ENCODE results near the gene SLC9A9. TPM values are rescaled to one million over a fixed set of nuclear protein-coding genes. Genes with fewer than 3 reads are reported as not detected.

The SLC9A9 gene
- total RNA-seq, 1 donor from 2014 or later, result 3.0 TPM

GRCh38 chr3:143242101-143242500, 606.2 kb downstream of the SLC9A9 start:
- no peak for TF ChIP-seq CTCF (IDR thresholded peaks at IDR 0.05; ENCODE audit: insufficient read depth, low read length, poor library complexity, severe bottlenecking)
- no peaks in the 10 kb centered on the region for H3K27me3 ChIP-seq (ENCODE audit: control insufficient read depth, insufficient read depth, low read length)
- no peak for DNase-seq (ENCODE audit: low read depth)
- H3K4me3 ChIP-seq (ENCODE audit: low read depth, low read length), result no peak overlapping the region
- H3K36me3 ChIP-seq (ENCODE audit: control insufficient read depth, insufficient read depth, low read length), result no peaks in the 10 kb centered on the region

- DNase-seq (ENCODE audit: low read depth), result no peak
- H3K36me3 ChIP-seq (ENCODE audit: control insufficient read depth, insufficient read depth, low read length), result no peaks in the 10 kb centered on the region
- H3K27me3 ChIP-seq (ENCODE audit: control insufficient read depth, insufficient read depth, low read length), result no peaks in the 10 kb centered on the region
- H3K4me3 ChIP-seq (ENCODE audit: low read depth, low read length), result no peak overlapping the region
- TF ChIP-seq CTCF (IDR thresholded peaks at IDR 0.05; ENCODE audit: insufficient read depth, low read length, poor library complexity, severe bottlenecking), result no peak
These were observed 606.8 kb downstream of the SLC9A9 start for GRCh38 chr3:143241481-143241951.

GRCh38 chr3:143240886-143241285, 607.4 kb downstream of the SLC9A9 start:
- no peaks in the 10 kb centered on the region for H3K36me3 ChIP-seq (ENCODE audit: control insufficient read depth, insufficient read depth, low read length)
- H3K27me3 ChIP-seq (ENCODE audit: control insufficient read depth, insufficient read depth, low read length), result no peaks in the 10 kb centered on the region
- DNase-seq (ENCODE audit: low read depth), result no peak
- H3K4me3 ChIP-seq (ENCODE audit: low read depth, low read length), result no peak overlapping the region
- TF ChIP-seq CTCF (IDR thresholded peaks at IDR 0.05; ENCODE audit: insufficient read depth, low read length, poor library complexity, severe bottlenecking), result no peak

- Histone ChIP-seq H3K4me3 (ENCODE audit: low read depth, low read length) (no peak overlapping the region), H3K36me3 (ENCODE audit: control insufficient read depth, insufficient read depth, low read length) (no peaks in the 10 kb centered on the region), H3K27me3 (ENCODE audit: control insufficient read depth, insufficient read depth, low read length) (no peaks in the 10 kb centered on the region)
- no peak for TF ChIP-seq CTCF (IDR thresholded peaks at IDR 0.05; ENCODE audit: insufficient read depth, low read length, poor library complexity, severe bottlenecking)
- DNase-seq (ENCODE audit: low read depth), result no peak
These were observed 609.2 kb downstream of the SLC9A9 start for GRCh38 chr3:143239031-143239430.

- H3K27me3 ChIP-seq (ENCODE audit: control insufficient read depth, insufficient read depth, low read length), result no peaks in the 10 kb centered on the region
- H3K36me3 ChIP-seq (ENCODE audit: control insufficient read depth, insufficient read depth, low read length), result no peaks in the 10 kb centered on the region
- TF ChIP-seq CTCF (IDR thresholded peaks at IDR 0.05; ENCODE audit: insufficient read depth, low read length, poor library complexity, severe bottlenecking), result no peak
- H3K4me3 ChIP-seq (ENCODE audit: low read depth, low read length), result no peak overlapping the region
- no peak for DNase-seq (ENCODE audit: low read depth)
These were observed 611.1 kb downstream of the SLC9A9 start for GRCh38 chr3:143237077-143237627.
